Lung (tissue), 12 donors: ENCODE results near the gene RHEB. TPM values are rescaled to one million over a fixed set of nuclear protein-coding genes. Genes with fewer than 3 reads are reported as not detected.

Experiments used
- ATAC-seq: fragments of 200-7000 bp; cut with Tn5 transposase; one replicate; pipeline ENCODE4 v1.9.1; 2020; ENCODE audit warnings: moderate number of reproducible peaks; ENCODE audit not compliant: insufficient read depth, low FRiP score
- DNase-seq, 3 donors: peaks; one replicate each; pipeline ENCODE4 v3.0.0-alpha.2; 2013 to 2017
- H3K27ac ChIP-seq, 2 donors: one replicate each; pipeline ENCODE4 v1.5.1; 2013; ENCODE audit warnings: mild to moderate bottlenecking in 2 of 2, moderate library complexity in 2 of 2, control low read depth in 1 of 2, inconsistent platforms in 1 of 2, low read depth in 1 of 2, low read length in 1 of 2
- H3K27me3 ChIP-seq, 3 donors: one replicate each; pipeline ENCODE4 v1.5.1; 2013; ENCODE audit warnings: low read length in 2 of 3; ENCODE audit not compliant: control insufficient read depth in 3 of 3, insufficient read depth in 3 of 3
- H3K36me3 ChIP-seq, 4 donors: one replicate each; pipeline ENCODE4 v1.5.1; 2013; ENCODE audit warnings: low read length in 4 of 4, mild to moderate bottlenecking in 1 of 4, moderate library complexity in 1 of 4; ENCODE audit not compliant: control insufficient read depth in 4 of 4, insufficient read depth in 4 of 4
- H3K4me1 ChIP-seq, 5 donors: one replicate each; pipeline ENCODE4 v1.5.1; 2013; ENCODE audit warnings: low read length in 5 of 5, mild to moderate bottlenecking in 2 of 5, moderate library complexity in 1 of 5; ENCODE audit not compliant: control insufficient read depth in 5 of 5, insufficient read depth in 5 of 5
- H3K4me3 ChIP-seq: one replicate; pipeline ENCODE4 v1.5.1; 2013; ENCODE audit warnings: mild to moderate bottlenecking, control low read depth, moderate library complexity
- H3K9ac ChIP-seq, 2 donors: one replicate each; pipeline ENCODE4 v1.5.1; 2013; ENCODE audit warnings: low read length in 2 of 2, control low read depth in 1 of 2; ENCODE audit not compliant: insufficient read depth in 1 of 2
- H3K9me3 ChIP-seq, 4 donors: one replicate each; pipeline ENCODE4 v1.5.1; 2013; ENCODE audit warnings: low read length in 3 of 4, mild to moderate bottlenecking in 1 of 4, moderate library complexity in 1 of 4; ENCODE audit not compliant: control insufficient read depth in 4 of 4, insufficient read depth in 3 of 4
- WGBS, 2 donors: extraction: QIAGEN DNeasy Blood & Tissue Kit; methylation state at CpG; one replicate each; pipeline ENCODE4 v1.1.7; 2013; 5-methylcytosine and 5-hydroxymethylcytosine counted together
- polyA plus RNA-seq, 2 donors: library from polyadenylated mRNA; stranded (reverse); fragments of 200-250 nt; gene quantifications; one replicate each; pipeline ENCODE4 v1.2.1, GENCODE V29; 2013
- total RNA-seq, 2 donors: library from RNA; depleted of rRNA in 1 of 2; stranded (reverse); fragments of >200 nt in 1 of 2; gene quantifications; one replicate each; pipeline ENCODE4 v1.2.1, GENCODE V29; 2014 to 2021
- TF ChIP-seq, protein P1 (sequence below): IDR thresholded peaks from 2 replicates; pipeline ENCODE4 v1.5.1; 2012; ENCODE audit warnings: mild to moderate bottlenecking; ENCODE audit errors: control extremely low read depth, extremely low read depth
- donor health status: control.
- donor health status: control.
- donor health status: Bipolar disorder and iron deficiency.
- donor health status: healthy.
- donor health status: DM: yes; HTN: yes; CAD: no.

RHEB gene
- total and polyA plus RNA-seq, 4 donors = 65.6 to 117 (median 83.8) TPM

DNA sequence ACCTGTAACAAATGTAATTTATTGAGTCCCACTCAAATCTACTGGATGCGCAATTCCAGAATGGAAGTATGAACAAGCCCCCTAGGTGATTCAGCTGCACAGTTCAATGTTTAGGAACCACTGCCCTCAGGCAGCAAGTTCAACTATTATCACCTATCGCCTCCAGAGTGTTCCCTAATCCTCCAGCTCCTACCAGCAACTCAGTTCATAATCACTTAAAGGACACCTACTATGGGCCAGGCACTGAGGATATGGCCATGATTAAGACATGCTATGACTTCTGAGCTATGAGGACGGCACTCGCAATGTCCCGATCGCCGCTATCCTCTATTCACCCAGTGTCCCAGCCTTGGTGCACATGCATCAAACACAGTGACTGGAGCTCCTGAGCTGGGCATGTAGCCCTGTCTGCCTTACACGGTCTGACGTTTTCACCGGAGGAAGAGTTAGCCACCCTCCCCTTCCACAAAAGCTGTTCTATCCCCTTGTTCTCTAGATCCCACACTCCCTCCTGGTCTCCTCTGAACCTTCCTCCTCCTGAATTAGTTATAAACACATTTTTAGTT, 22.3 kb downstream of the RHEB start:
- peaks cover 0 to 2% (median 0%) of the 10 kb centered on the region in 4 donors for H3K36me3 ChIP-seq
- DNase-seq (no peak), ATAC-seq (no peak)
- 96% methylated on average over 10 of the region's 10 CpGs for WGBS, 2 donors
- peaks cover 0 to 17% (median 8%) of the 10 kb centered on the region in 5 donors for H3K4me1 ChIP-seq
- no peaks in the 10 kb centered on the region for H3K9me3 ChIP-seq
- no peaks in the 10 kb centered on the region for H3K27me3 ChIP-seq
- TF ChIP-seq, protein P1, sequence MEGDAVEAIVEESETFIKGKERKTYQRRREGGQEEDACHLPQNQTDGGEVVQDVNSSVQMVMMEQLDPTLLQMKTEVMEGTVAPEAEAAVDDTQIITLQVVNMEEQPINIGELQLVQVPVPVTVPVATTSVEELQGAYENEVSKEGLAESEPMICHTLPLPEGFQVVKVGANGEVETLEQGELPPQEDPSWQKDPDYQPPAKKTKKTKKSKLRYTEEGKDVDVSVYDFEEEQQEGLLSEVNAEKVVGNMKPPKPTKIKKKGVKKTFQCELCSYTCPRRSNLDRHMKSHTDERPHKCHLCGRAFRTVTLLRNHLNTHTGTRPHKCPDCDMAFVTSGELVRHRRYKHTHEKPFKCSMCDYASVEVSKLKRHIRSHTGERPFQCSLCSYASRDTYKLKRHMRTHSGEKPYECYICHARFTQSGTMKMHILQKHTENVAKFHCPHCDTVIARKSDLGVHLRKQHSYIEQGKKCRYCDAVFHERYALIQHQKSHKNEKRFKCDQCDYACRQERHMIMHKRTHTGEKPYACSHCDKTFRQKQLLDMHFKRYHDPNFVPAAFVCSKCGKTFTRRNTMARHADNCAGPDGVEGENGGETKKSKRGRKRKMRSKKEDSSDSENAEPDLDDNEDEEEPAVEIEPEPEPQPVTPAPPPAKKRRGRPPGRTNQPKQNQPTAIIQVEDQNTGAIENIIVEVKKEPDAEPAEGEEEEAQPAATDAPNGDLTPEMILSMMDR = no peak
- H3K27ac ChIP-seq = no peak overlapping the region
- H3K9ac ChIP-seq = no peak overlapping the region
- no peak overlapping the region for H3K4me3 ChIP-seq

DNA sequence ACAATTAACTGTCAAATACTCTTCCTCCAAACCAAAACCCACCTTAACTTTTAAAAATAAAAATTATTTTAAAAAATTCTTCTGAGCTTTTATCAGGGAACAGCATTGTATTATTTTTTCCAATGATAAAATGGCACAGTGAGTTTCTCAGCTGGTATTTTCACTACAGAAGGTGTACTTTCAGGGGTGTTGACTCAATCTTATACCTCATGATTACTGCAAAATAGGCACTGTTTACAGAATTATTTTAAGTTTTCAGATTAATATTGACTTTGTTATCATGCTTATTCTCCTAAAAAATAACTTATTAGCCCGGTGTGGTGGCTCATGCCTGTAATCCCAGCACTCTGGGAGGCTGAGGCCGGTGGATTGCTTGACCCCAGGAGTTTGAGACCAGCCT, 24.3 kb downstream of the RHEB start:
- Histone ChIP-seq H3K27ac (no peak overlapping the region), H3K4me3 (no peak overlapping the region), H3K9me3 (no peaks in the 10 kb centered on the region), H3K27me3 (no peaks in the 10 kb centered on the region), H3K4me1 (peaks cover 0 to 16% (median 8%) of the 10 kb centered on the region in 5 donors), H3K36me3 (peaks cover 0 to 5% (median 0%) of the 10 kb centered on the region in 4 donors), H3K9ac (no peak overlapping the region)
- no peak for ATAC-seq
- no peak for DNase-seq
- TF ChIP-seq, protein P1 = no peak
- WGBS, 2 donors = 83 to 88% methylated on average over 2 of the region's 2 CpGs

DNA sequence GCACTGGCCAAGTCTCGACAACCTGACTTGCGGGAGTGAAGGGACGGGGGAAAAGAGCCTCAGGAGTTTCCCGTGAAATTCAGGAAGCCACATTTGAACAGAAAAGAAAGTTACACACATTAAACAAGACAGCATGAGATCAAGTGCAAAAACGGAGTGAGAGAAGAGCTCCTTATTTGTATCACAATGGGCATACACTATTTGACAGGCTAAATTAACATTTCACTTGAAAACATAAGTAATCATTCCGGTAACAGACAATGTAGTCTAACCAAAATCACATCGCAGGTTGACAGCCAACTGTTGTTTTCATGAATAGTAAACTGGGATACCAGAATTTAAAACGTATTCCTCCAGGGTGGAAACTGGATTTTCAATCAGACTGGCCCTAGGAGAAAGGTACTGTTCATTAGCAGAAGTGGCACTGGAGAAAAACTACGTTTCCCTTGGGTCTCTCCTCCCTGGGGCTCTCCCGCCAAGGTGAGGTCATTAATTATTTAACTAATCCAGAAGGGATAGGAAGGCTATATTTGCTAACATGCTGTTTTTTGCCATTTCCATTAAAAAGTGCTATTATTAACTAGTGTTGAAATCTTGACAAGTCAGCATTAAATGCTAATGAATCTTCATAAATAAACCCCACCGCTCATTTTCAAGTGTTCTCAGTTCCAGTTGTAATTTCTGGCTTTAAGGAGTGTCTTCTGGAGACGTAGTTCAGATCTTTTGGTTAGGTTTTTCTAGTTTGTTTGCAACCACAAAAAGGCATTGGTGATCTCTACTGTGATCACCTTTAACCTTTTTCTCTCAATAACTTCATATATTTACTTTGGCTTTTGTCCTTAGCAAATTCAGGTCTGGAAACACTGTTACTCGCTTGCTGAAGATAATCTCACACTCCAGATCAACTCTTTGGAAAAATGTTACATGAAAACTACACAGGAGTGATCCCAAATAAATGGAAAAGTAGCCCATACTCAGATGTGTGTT, 25.1 kb downstream of the RHEB start:
- ATAC-seq (no peak), DNase-seq (peak in 1 of 3 donors; percentile 16)
- no peak overlapping the region for H3K4me3 ChIP-seq
- no peaks in the 10 kb centered on the region for H3K27me3 ChIP-seq
- peak overlapping the region in 1 of 2 donors; percentile 45 for H3K27ac ChIP-seq
- H3K9ac ChIP-seq = no peak overlapping the region
- H3K9me3 ChIP-seq = no peaks in the 10 kb centered on the region
- WGBS, 2 donors = 62 to 72% methylated on average over 13 of the region's 13 CpGs
- peaks cover 0 to 8% (median 4%) of the 10 kb centered on the region in 4 donors for H3K36me3 ChIP-seq
- H3K4me1 ChIP-seq = peaks cover 0 to 22% (median 8%) of the 10 kb centered on the region in 5 donors
- TF ChIP-seq, protein P1 = no peak
